NAMALWA (cell line): ENCODE results near the gene LORICRIN.

ENCODE experiments used
- DNase-seq: peaks from one replicate; pipeline ENCODE4 v3.0.0-alpha.2; 2015; ENCODE audit warnings: low spot score

Gene LORICRIN

GRCh38 chr1:153306303-153307220 lies 47.1 kb downstream of the LORICRIN start:
- DNase-seq, result no peak

GRCh38 chr1:153307221-153307600 lies 47.7 kb downstream of the LORICRIN start:
- no peak for DNase-seq

- no peak for DNase-seq
Observed at GRCh38 chr1:153308540-153308939, 49.1 kb downstream of the LORICRIN start.

GRCh38 chr1:153309441-153309840 lies 50.0 kb downstream of the LORICRIN start:
- no peak for DNase-seq

- DNase-seq, result no peak
Observed at GRCh38 chr1:153310526-153310925, 51.0 kb downstream of the LORICRIN start.
